ENCODE results near the gene ANKDD1A. TPM values are rescaled to one million over a fixed set of nuclear protein-coding genes. Genes with fewer than 3 reads are reported as not detected.

The ANKDD1A gene
- 1.4 and 1.6 TPM in 2 replicates for total RNA-seq

DNA sequence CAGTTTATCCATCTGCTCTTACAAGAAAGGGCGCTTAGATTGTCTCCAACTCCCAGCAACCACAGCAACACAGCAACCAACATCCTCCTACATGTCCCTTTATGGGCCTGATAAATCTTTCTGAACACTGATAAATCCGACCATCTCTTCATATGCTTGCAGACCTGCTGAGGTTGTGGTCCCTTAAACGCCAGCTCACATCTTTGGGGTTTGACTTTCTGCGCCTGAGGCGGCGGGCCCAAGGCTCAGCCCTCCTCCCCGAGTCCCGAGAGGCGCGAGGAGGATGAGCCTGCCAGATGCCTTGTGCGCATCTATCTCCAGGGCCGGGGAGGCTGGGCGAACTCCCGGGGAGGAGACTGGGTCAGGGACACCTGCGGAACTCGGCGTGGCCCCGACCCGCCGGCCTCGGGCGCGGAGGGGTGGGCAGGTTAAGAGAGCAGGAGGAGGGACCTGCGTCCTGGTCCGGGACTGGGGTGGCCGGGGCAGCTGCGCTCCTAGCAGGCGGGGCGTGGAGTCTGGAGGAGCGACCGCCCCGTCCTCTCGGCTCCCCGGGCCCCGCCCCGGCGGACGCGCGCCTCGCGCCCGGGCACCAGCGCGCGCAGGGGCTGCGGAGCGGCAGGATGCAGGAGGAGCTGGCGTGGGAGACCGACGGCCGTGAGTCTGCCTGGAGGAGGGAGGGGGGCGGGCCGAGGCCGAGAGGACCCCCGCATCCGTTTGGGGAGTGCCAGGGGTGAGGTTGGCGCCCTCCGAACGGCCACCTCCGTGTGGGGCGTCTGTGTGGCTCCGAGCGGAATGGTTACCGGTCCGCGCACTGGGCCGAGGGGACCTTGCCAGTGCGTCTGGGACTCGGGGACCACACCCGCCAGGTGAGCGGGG is at the start of gene ANKDD1A:
ANKDD1A (plus strand) TSS at position 592 of the 876 bp plus-strand sequence; CDS start at position 621, 29 bp downstream.

DNA sequence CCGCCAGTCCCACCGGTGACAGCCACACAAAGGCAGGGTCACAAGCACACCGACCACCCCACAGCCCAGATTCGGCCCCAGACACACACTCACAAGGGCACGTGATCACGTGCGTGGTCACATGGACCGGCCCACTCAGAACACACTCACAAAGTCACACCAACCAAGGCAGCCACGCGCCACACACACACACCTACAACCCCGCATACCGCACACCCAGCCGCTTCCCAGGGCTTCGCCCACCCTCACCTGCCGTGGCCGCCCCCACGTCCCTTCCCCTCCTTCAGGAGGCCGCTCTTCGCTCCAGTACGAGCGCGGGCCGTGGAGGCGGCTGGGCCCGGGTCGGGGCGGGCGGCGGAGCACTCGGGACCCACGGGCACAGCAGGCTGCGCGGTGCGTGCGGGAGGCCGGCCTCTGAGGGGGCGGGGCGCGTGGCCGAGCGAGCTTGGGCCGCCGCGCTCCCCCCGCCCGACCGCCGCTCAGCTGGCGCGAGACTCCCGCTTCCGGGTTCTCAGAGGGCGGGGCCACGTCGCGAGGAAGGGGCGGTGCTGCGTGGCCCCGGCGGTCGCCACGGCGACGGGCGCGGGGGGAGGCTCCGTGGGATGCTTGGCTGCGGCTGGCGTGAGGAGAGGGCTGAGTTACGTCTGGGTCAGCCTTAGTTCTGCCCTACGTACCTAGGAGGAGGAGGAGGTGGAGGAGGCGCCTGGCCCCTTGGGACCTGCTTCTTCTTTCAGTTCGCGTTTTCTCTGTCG is 77.9 kb downstream of the ANKDD1A start, which contains the start of gene SPG21:
SPG21 (minus strand) TSS at position 499 of the 752 bp plus-strand sequence. CDS start 6,345 bp downstream, outside the sequence.

Other genes with a start within 250 kb of the ANKDD1A start
- not detected in 2 replicates for gene RBPMS2, start 136.3 kb upstream of the ANKDD1A start, total RNA-seq
- gene PIF1, start 86.3 kb upstream of the ANKDD1A start, total RNA-seq, result 9.5 TPM in 2 replicates
- gene PLEKHO2, start 70.0 kb upstream of the ANKDD1A start, total RNA-seq, result 3.3 and 6.1 TPM in 2 replicates
- 73.0 and 91.5 TPM in 2 replicates for gene SPG21, start 78.0 kb downstream of the ANKDD1A start, total RNA-seq
- gene MTFMT, start 117.7 kb downstream of the ANKDD1A start, total RNA-seq, result 22.5 and 35.4 TPM in 2 replicates
- not detected in 2 replicates for gene SLC51B, start 133.5 kb downstream of the ANKDD1A start, total RNA-seq
- gene RASL12, start 156.1 kb downstream of the ANKDD1A start, total RNA-seq, result not detected in 2 replicates
- not detected in 2 replicates for gene KBTBD13, start 164.8 kb downstream of the ANKDD1A start, total RNA-seq
- under 0.01 and 0.35 TPM in 2 replicates for gene UBAP1L, start 203.3 kb downstream of the ANKDD1A start, total RNA-seq
- gene PDCD7, start 221.9 kb downstream of the ANKDD1A start, total RNA-seq, result 23.2 and 25.7 TPM in 2 replicates